Suprapubic skin (tissue), 4 donors: ENCODE results near the gene KLF12. TPM values are rescaled to one million over a fixed set of nuclear protein-coding genes. Genes with fewer than 3 reads are reported as not detected.

Source experiments
- DNase-seq, 2 donors: peaks; one replicate each; pipeline ENCODE4 v3.0.0-alpha.2; 2019; ENCODE audit warnings: low spot score in 2 of 2
- H3K27ac ChIP-seq: fragments of 200-600 bp; sonication (generic); one replicate; pipeline ENCODE4 v1.5.1; 2019
- H3K27me3 ChIP-seq: fragments of 200-600 bp; sonication (generic); one replicate; pipeline ENCODE4 v1.5.1; 2019
- H3K36me3 ChIP-seq: fragments of 200-600 bp; sonication (generic); one replicate; pipeline ENCODE4 v1.5.1; 2019
- H3K4me1 ChIP-seq: fragments of 200-600 bp; sonication (generic); one replicate; pipeline ENCODE4 v1.5.1; 2019
- H3K4me3 ChIP-seq: fragments of 200-600 bp; sonication (generic); one replicate; pipeline ENCODE4 v1.5.1; 2019; ENCODE audit warnings: mild to moderate bottlenecking
- H3K9me3 ChIP-seq: fragments of 200-600 bp; sonication (generic); one replicate; pipeline ENCODE4 v1.5.1; 2019
- EP300 ChIP-seq: sonication (generic); formaldehyde crosslinking; IDR thresholded peaks from one replicate; pipeline ENCODE4 v1.6.1; 2017; ENCODE audit warnings: antibody characterized with exemption
- POLR2A ChIP-seq, 2 donors: fragments of 450-650 bp; IDR thresholded peaks; one replicate each; pipeline ENCODE4 v1.6.1; 2017; ENCODE audit warnings: antibody characterized with exemption in 2 of 2, mild to moderate bottlenecking in 2 of 2, moderate library complexity in 2 of 2
- POLR2AphosphoS5 ChIP-seq, 3 donors: sonication (generic); formaldehyde crosslinking; IDR thresholded peaks; one replicate each; pipeline ENCODE4 v1.6.1; 2017; ENCODE audit warnings: antibody characterized with exemption in 3 of 3
- WGBS: methylation state at CpG from one replicate; pipeline ENCODE4 v1.1.5; 2018; 5-methylcytosine and 5-hydroxymethylcytosine counted together
- total RNA-seq, 4 donors: library from RNA; depleted of rRNA; stranded (reverse); fragments of >200 nt; gene quantifications; one replicate each; pipeline ENCODE4 v1.1.0, GENCODE V29; 2016
- TF ChIP-seq, protein P1 (sequence below), 2 donors: fragments of 200-600 bp in 1 of 2; fragments of 450-650 bp in 1 of 2; sonication (generic) in 1 of 2; IDR thresholded peaks; one replicate each; pipeline ENCODE4 v1.5.1; 2016 to 2019; ENCODE audit warnings: antibody characterized with exemption in 2 of 2, mild to moderate bottlenecking in 1 of 2, moderate library complexity in 1 of 2

The KLF12 gene
- total RNA-seq, 4 donors from 2014 or later: 1.9 to 4.6 (median 3.4) TPM

DNA sequence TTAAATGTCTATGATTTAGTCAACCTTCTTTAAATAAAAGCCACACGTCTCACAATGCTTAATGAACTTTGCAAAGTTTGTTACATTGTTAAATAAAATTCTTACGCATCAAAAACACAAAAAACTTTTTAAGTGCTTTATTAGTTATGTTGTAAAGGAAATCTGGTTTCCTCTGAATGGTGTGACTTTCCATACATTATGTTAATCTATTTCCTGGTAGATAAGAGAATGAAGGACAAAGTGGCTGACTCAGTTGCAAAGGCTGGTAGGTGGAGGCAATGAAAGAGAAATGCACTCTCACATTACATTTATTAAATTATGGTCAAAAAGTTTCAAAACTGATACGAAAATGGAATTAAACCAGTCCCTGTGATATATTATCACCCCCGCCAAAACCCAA, 15.9 kb downstream of the KLF12 start:
- no peaks in the 10 kb centered on the region for H3K27me3 ChIP-seq
- TF ChIP-seq, protein P1, sequence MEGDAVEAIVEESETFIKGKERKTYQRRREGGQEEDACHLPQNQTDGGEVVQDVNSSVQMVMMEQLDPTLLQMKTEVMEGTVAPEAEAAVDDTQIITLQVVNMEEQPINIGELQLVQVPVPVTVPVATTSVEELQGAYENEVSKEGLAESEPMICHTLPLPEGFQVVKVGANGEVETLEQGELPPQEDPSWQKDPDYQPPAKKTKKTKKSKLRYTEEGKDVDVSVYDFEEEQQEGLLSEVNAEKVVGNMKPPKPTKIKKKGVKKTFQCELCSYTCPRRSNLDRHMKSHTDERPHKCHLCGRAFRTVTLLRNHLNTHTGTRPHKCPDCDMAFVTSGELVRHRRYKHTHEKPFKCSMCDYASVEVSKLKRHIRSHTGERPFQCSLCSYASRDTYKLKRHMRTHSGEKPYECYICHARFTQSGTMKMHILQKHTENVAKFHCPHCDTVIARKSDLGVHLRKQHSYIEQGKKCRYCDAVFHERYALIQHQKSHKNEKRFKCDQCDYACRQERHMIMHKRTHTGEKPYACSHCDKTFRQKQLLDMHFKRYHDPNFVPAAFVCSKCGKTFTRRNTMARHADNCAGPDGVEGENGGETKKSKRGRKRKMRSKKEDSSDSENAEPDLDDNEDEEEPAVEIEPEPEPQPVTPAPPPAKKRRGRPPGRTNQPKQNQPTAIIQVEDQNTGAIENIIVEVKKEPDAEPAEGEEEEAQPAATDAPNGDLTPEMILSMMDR (IDR thresholded peaks at IDR 0.05): no peak
- no peak for TF ChIP-seq POLR2AphosphoS5 (IDR thresholded peaks at IDR 0.05)
- no peak for TF ChIP-seq POLR2A (IDR thresholded peaks at IDR 0.05)
- TF ChIP-seq EP300: no peak
- no peaks in the 10 kb centered on the region for H3K4me1 ChIP-seq
- WGBS: 96% methylated on average over 4 of the region's 4 CpGs
- H3K4me3 ChIP-seq: no peak overlapping the region
- no peak for DNase-seq
- no peaks in the 10 kb centered on the region for H3K9me3 ChIP-seq
- H3K27ac ChIP-seq: no peak overlapping the region
- H3K36me3 ChIP-seq: no peaks in the 10 kb centered on the region

DNA sequence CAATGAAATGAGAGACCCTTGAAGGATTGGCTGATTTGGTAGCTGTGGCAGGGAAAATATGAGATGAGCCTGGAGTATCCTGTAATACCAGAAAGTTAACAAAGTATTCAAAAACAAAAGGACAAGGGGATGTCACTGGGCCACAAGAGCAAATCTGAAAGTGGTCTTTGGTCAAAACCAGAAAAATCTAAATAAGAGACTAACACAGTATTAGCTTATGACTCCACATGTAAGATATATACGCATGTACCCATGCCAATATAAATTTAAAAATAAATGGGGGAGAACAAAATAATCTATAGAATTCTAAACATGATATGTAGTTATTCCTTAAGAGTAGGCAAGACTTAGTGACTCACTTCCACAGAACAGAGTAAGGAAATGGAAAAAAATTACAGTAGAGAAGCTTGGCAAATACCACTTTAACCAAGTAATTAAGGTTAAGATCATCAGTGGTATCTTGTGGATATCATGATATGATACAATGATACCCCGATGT, 16.9 kb downstream of the KLF12 start:
- Histone ChIP-seq H3K4me3 (no peak overlapping the region), H3K36me3 (no peaks in the 10 kb centered on the region), H3K4me1 (peaks cover 5% of the 10 kb centered on the region), H3K27ac (no peak overlapping the region), H3K9me3 (no peaks in the 10 kb centered on the region), H3K27me3 (no peaks in the 10 kb centered on the region)
- no peak for DNase-seq
- TF ChIP-seq, protein P1 (IDR thresholded peaks at IDR 0.05): no peak
- TF ChIP-seq POLR2AphosphoS5 (IDR thresholded peaks at IDR 0.05): no peak
- WGBS: 96% methylated on average over 2 of the region's 2 CpGs

DNA sequence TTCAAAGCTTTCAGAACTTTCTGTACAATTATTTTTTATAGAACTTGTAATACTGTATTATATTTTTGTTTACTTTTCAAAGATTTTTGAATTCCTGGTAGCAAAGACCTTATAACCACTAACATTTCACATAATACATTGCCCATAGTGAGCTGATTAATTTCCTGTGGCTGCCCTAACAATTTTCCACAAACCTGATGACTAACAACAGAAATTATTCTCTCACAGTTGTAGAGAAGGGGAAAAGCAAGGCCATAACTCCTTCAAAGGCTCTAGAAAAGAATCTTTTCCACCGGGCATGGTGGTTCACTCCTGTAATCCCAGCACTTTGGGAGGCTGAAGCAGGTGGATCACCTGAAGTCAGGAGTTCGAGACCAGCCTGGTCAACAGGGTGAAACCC, 19.1 kb downstream of the KLF12 start:
- Histone ChIP-seq H3K4me3 (no peak overlapping the region), H3K9me3 (no peaks in the 10 kb centered on the region), H3K27me3 (no peaks in the 10 kb centered on the region), H3K27ac (no peak overlapping the region), H3K4me1 (peaks cover 5% of the 10 kb centered on the region), H3K36me3 (no peaks in the 10 kb centered on the region)
- TF ChIP-seq POLR2AphosphoS5 (IDR thresholded peaks at IDR 0.05) (no peak), POLR2A (IDR thresholded peaks at IDR 0.05) (no peak), EP300 (no peak)
- TF ChIP-seq, protein P1 (IDR thresholded peaks at IDR 0.05): no peak
- no peak for DNase-seq
- WGBS: 37% methylated on average over 2 of the region's 2 CpGs

DNA sequence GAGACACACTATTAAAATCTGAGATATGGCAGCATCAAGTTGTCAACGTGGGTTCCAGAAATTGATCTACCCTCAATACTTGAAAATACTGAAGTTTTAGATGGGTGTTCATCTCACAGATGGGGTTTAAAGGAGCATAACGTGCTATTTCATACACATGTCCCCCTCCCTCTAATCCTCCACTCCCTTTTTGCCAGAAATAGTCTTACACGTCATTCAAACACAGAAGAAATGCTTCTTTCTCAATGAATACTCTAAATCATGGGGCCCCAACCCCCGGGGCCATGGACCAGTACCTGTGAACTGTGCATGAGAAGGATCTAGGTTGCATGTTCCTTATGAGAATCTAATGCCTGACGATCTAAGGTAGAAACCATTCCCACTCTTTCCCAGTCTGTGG, 19.6 kb downstream of the KLF12 start:
- Histone ChIP-seq H3K4me1 (peaks cover 5% of the 10 kb centered on the region), H3K4me3 (no peak overlapping the region), H3K9me3 (no peaks in the 10 kb centered on the region), H3K36me3 (no peaks in the 10 kb centered on the region), H3K27ac (no peak overlapping the region), H3K27me3 (no peaks in the 10 kb centered on the region)
- 80% methylated on average over 5 of the region's 5 CpGs for WGBS
- no peak for DNase-seq
- TF ChIP-seq POLR2A (IDR thresholded peaks at IDR 0.05) (no peak), EP300 (no peak), POLR2AphosphoS5 (IDR thresholded peaks at IDR 0.05) (no peak)
- TF ChIP-seq, protein P1 (IDR thresholded peaks at IDR 0.05): no peak

DNA sequence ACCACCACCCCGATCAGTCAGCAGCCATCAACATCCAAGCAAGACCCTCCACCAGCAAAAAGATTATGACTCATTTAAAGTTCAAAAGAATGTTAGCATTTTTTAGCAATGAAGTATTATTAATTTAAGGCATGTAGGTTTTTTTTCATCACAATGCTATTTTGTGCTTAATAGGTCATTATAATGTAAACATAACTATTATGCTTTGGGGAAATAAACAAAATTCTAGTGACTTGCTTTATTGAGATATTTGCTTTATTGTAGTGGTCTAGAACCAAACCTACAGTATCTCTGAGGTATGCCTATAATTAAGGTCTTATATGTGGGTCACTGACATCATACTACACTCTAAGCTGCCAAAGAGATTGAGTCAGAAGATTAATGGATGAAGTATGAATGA, 20.0 kb downstream of the KLF12 start:
- no peaks in the 10 kb centered on the region for H3K27me3 ChIP-seq
- peaks cover 5% of the 10 kb centered on the region for H3K4me1 ChIP-seq
- no peaks in the 10 kb centered on the region for H3K9me3 ChIP-seq
- 100% methylated on average over 1 of the region's 1 CpG for WGBS
- no peak for DNase-seq
- H3K4me3 ChIP-seq: no peak overlapping the region
- TF ChIP-seq EP300 (no peak), POLR2A (IDR thresholded peaks at IDR 0.05) (no peak), POLR2AphosphoS5 (IDR thresholded peaks at IDR 0.05) (no peak)
- TF ChIP-seq, protein P1 (IDR thresholded peaks at IDR 0.05): no peak
- no peaks in the 10 kb centered on the region for H3K36me3 ChIP-seq
- no peak overlapping the region for H3K27ac ChIP-seq
